Hypothalamus (tissue), 51 donors: ENCODE results near the gene AKR1D1.
"Not testable (repeated sequence)": the region's sequence is repeated elsewhere in the genome, so short reads cannot be mapped to it uniquely, and the experiment has no call there.

ENCODE experiments used
- DNase-seq, 51 donors: peaks; one replicate each; lab custom pipeline; 2025; lab: John Stamatoyannopoulos, UW

Gene AKR1D1

GRCh38 chr7:138072726-138073125 lies 3.5 kb upstream of the AKR1D1 start:
- no peak for DNase-seq

GRCh38 chr7:138074121-138074520 lies 2.1 kb upstream of the AKR1D1 start:
- DNase-seq, result no peak

GRCh38 chr7:138074540-138074939 lies 1.7 kb upstream of the AKR1D1 start:
- DNase-seq, result no peak

- DNase-seq, result no peak
Observed at GRCh38 chr7:138075350-138075749, 909 bp upstream of the AKR1D1 start.

GRCh38 chr7:138075786-138076185 lies 473 bp upstream of the AKR1D1 start:
- not testable (repeated sequence) for DNase-seq

GRCh38 chr7:138077809-138078208 lies 1.6 kb downstream of the AKR1D1 start:
- no peak for DNase-seq

GRCh38 chr7:138079137-138079536 lies 2.9 kb downstream of the AKR1D1 start:
- no peak for DNase-seq

GRCh38 chr7:138081868-138082267 lies 5.6 kb downstream of the AKR1D1 start:
- no peak for DNase-seq

GRCh38 chr7:138083859-138084258 lies 7.6 kb downstream of the AKR1D1 start:
- DNase-seq, result no peak

GRCh38 chr7:138086563-138087270 lies 10.5 kb downstream of the AKR1D1 start:
- no peak for DNase-seq

- no peak for DNase-seq
Observed at GRCh38 chr7:138089080-138089901, 13.0 kb downstream of the AKR1D1 start.

- no peak for DNase-seq
Observed at GRCh38 chr7:138091032-138091431, 14.8 kb downstream of the AKR1D1 start.

GRCh38 chr7:138091840-138092239 lies 15.6 kb downstream of the AKR1D1 start:
- DNase-seq, result not testable (repeated sequence)

GRCh38 chr7:138092486-138093028 lies 16.3 kb downstream of the AKR1D1 start:
- no peak for DNase-seq

GRCh38 chr7:138095972-138096935 lies 20.0 kb downstream of the AKR1D1 start:
- DNase-seq, result no peak

- peak in 1 of 51 donors; percentile 4 for DNase-seq
Observed at GRCh38 chr7:138097064-138097741, 20.9 kb downstream of the AKR1D1 start.

GRCh38 chr7:138099813-138100212 lies 23.6 kb downstream of the AKR1D1 start:
- no peak for DNase-seq

GRCh38 chr7:138105221-138105620 lies 29.0 kb downstream of the AKR1D1 start:
- DNase-seq, result no peak

GRCh38 chr7:138115047-138115446 lies 38.8 kb downstream of the AKR1D1 start:
- no peak for DNase-seq

- DNase-seq, result no peak
Observed at GRCh38 chr7:138116141-138116540, 39.9 kb downstream of the AKR1D1 start.
